Muscle layer of duodenum (tissue), 2 donors: Measurements from ENCODE around the gene CENPC.
"Not testable (repeated sequence)": the region's sequence is repeated elsewhere in the genome, so short reads cannot be mapped to it uniquely, and the experiment has no call there.

Experiments used
- H3K27ac ChIP-seq: one replicate; pipeline ENCODE4 v1.7.0; 2013; ENCODE audit warnings: mild to moderate bottlenecking, low read length
- H3K27me3 ChIP-seq: one replicate; pipeline ENCODE4 v1.7.0; 2013; ENCODE audit warnings: low read depth, mild to moderate bottlenecking, control low read depth, low read length
- H3K36me3 ChIP-seq, 2 donors: one replicate each; pipeline ENCODE4 v1.7.0; 2013; ENCODE audit warnings: low read length in 2 of 2, control low read depth in 1 of 2, mild to moderate bottlenecking in 1 of 2; ENCODE audit not compliant: insufficient read depth in 2 of 2, control insufficient read depth in 1 of 2
- H3K4me1 ChIP-seq, 2 donors: one replicate each; pipeline ENCODE4 v1.7.0; 2013; ENCODE audit warnings: low read length in 2 of 2, mild to moderate bottlenecking in 2 of 2, control low read depth in 1 of 2, moderate library complexity in 1 of 2; ENCODE audit not compliant: insufficient read depth in 2 of 2, control insufficient read depth in 1 of 2
- H3K4me3 ChIP-seq, 2 donors: one replicate each; pipeline ENCODE4 v1.7.0; 2013; ENCODE audit warnings: low read length in 2 of 2, low read depth in 1 of 2, mild to moderate bottlenecking in 1 of 2
- H3K9me3 ChIP-seq, 2 donors: one replicate each; pipeline ENCODE4 v1.7.0; 2013; ENCODE audit warnings: low read length in 2 of 2, control low read depth in 1 of 2, mild to moderate bottlenecking in 1 of 2; ENCODE audit not compliant: control insufficient read depth in 1 of 2
- donor health status: healthy.

Gene CENPC

GRCh38 chr4:67549123-67549522 lies 3.8 kb upstream of the CENPC start:
- peaks cover under 1 to 3% of the 10 kb centered on the region in 2 donors for H3K4me1 ChIP-seq
- H3K9me3 ChIP-seq: no peaks in the 10 kb centered on the region
- no peaks in the 10 kb centered on the region for H3K27me3 ChIP-seq
- no peaks in the 10 kb centered on the region for H3K36me3 ChIP-seq
- no peak overlapping the region for H3K27ac ChIP-seq
- H3K4me3 ChIP-seq: no peak overlapping the region

- Histone ChIP-seq H3K36me3 (peaks cover 7 to 8% of the 10 kb centered on the region in 2 donors), H3K27me3 (no peaks in the 10 kb centered on the region), H3K9me3 (no peaks in the 10 kb centered on the region), H3K4me3 (no peak overlapping the region), H3K4me1 (peaks cover 16% of the 10 kb centered on the region in 2 donors), H3K27ac (no peak overlapping the region)
These were observed 1.7 kb upstream of the CENPC start for GRCh38 chr4:67546971-67547370.

- Histone ChIP-seq H3K4me3 (peak overlapping the region; percentile 55 to 88), H3K27me3 (no peaks in the 10 kb centered on the region), H3K4me1 (peaks cover 16% of the 10 kb centered on the region in 2 donors), H3K9me3 (no peaks in the 10 kb centered on the region), H3K36me3 (peaks cover 7 to 8% of the 10 kb centered on the region in 2 donors), H3K27ac (no peak overlapping the region)
These were observed 677 bp upstream of the CENPC start for GRCh38 chr4:67546004-67546356.

GRCh38 chr4:67542076-67542475 lies 3.2 kb downstream of the CENPC start:
- Histone ChIP-seq H3K27me3 (no peaks in the 10 kb centered on the region), H3K9me3 (no peaks in the 10 kb centered on the region), H3K27ac (no peak overlapping the region), H3K4me1 (peaks cover 16% of the 10 kb centered on the region in 2 donors), H3K4me3 (no peak overlapping the region), H3K36me3 (peaks cover 22 to 25% of the 10 kb centered on the region in 2 donors)

- peaks cover 23 to 37% of the 10 kb centered on the region in 2 donors for H3K36me3 ChIP-seq
- H3K4me1 ChIP-seq: peaks cover 13 to 16% of the 10 kb centered on the region in 2 donors
- no peaks in the 10 kb centered on the region for H3K9me3 ChIP-seq
- no peak overlapping the region for H3K27ac ChIP-seq
- no peaks in the 10 kb centered on the region for H3K27me3 ChIP-seq
- no peak overlapping the region for H3K4me3 ChIP-seq
These were observed 5.5 kb downstream of the CENPC start for GRCh38 chr4:67539830-67540229.

GRCh38 chr4:67535280-67535840 lies 9.9 kb downstream of the CENPC start:
- Histone ChIP-seq H3K9me3 (no peaks in the 10 kb centered on the region), H3K27ac (no peak overlapping the region), H3K4me1 (no peaks in the 10 kb centered on the region), H3K27me3 (no peaks in the 10 kb centered on the region), H3K36me3 (peaks cover 39 to 47% of the 10 kb centered on the region in 2 donors), H3K4me3 (no peak overlapping the region)

- H3K4me3 ChIP-seq: no peak overlapping the region
- no peak overlapping the region for H3K27ac ChIP-seq
- H3K36me3 ChIP-seq: peaks cover 33 to 39% of the 10 kb centered on the region in 2 donors
- no peaks in the 10 kb centered on the region for H3K4me1 ChIP-seq
- no peaks in the 10 kb centered on the region for H3K27me3 ChIP-seq
- no peaks in the 10 kb centered on the region for H3K9me3 ChIP-seq
These were observed 12.2 kb downstream of the CENPC start for GRCh38 chr4:67533112-67533511.

GRCh38 chr4:67532397-67532796 lies 12.9 kb downstream of the CENPC start:
- H3K4me1 ChIP-seq, H3K27me3 ChIP-seq, H3K9me3 ChIP-seq, H3K4me3 ChIP-seq, H3K27ac ChIP-seq: not testable (repeated sequence)
- peaks cover 33 to 39% of the 10 kb centered on the region in 2 donors for H3K36me3 ChIP-seq

GRCh38 chr4:67531379-67531962 lies 13.8 kb downstream of the CENPC start:
- H3K9me3 ChIP-seq: no peaks in the 10 kb centered on the region
- H3K4me1 ChIP-seq: no peaks in the 10 kb centered on the region
- H3K27ac ChIP-seq: no peak overlapping the region
- H3K36me3 ChIP-seq: peaks cover 29 to 39% of the 10 kb centered on the region in 2 donors
- no peak overlapping the region for H3K4me3 ChIP-seq
- H3K27me3 ChIP-seq: no peaks in the 10 kb centered on the region

GRCh38 chr4:67524140-67524539 lies 21.2 kb downstream of the CENPC start:
- H3K4me1 ChIP-seq: not testable (repeated sequence)

GRCh38 chr4:67522851-67523671 lies 22.2 kb downstream of the CENPC start:
- H3K27me3 ChIP-seq: no peaks in the 10 kb centered on the region
- H3K4me3 ChIP-seq: no peak overlapping the region
- H3K9me3 ChIP-seq: no peaks in the 10 kb centered on the region
- H3K27ac ChIP-seq: no peak overlapping the region
- H3K4me1 ChIP-seq: peaks cover 0 to 7% of the 10 kb centered on the region in 2 donors
- H3K36me3 ChIP-seq: peaks cover 0 to 7% of the 10 kb centered on the region in 2 donors

More at GRCh38 chr4:67524140-67524539, 21.2 kb downstream of the CENPC start:
- H3K4me3 ChIP-seq, H3K27ac ChIP-seq, H3K9me3 ChIP-seq, H3K27me3 ChIP-seq, H3K36me3 ChIP-seq: not testable (repeated sequence)
